ENCODE data around the gene TP53RK. TPM values are rescaled to one million over a fixed set of nuclear protein-coding genes. Genes with fewer than 3 reads are reported as not detected.

Gene TP53RK
- total RNA-seq, 1 donor from 2014 or later, result 15.9 TPM

DNA sequence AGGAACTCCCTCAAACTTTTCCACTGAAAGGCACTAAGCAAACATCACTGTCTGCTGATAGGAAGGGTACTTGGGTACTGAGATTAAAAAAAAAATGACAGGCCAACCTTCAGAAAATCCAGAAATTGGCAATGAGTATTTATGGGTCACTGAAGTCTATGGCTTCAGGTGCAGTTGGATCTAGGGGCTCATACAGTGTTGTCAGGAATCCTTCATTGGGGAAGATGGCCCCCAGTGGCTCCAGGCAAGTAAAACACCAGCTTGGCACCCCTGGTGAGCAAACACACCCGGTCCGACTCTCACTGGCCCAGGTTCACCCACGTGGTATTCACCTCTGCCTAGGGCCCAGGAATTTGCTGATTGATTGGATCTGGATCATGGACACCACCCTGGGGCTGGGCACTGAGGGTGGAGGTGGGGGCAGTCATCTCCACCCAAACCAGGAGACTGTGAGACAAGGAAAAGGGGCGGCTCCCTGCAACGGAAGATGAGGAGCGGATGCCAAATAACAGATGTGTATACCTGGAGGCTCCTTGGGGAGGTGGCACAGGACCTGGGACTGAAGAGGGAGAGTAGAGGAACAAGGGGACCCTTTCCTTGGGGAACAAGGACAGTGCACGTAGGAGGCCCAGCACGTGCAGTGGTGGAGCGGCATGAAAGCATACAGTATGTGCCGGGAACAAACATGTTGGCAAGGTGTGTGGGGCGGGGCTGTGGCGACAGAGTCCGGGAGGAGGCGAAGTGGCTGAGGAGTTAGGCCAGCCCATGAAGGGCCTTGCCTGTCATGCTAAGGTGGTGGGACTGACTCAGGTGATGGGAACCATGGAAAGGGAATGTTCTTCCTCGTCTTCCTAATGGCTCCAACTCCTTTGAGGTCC, 25.0 kb upstream of the TP53RK start:
- Histone ChIP-seq H3K4me1 (peaks cover 23% of the 10 kb centered on the region), H4K20me1 (ENCODE audit: low read depth) (no peaks in the 10 kb centered on the region), H2AFZ (replicated peaks) (no peak overlapping the region), H3K27me3 (no peaks in the 10 kb centered on the region), H3K4me3 (no peak overlapping the region), H3K4me2 (no peak overlapping the region), H3K79me2 (ENCODE audit: low read depth) (no peaks in the 10 kb centered on the region), H3K9ac (no peak overlapping the region), H3K27ac (no peak overlapping the region), H3K36me3 (no peaks in the 10 kb centered on the region), H3F3A (ENCODE audit: low read depth) (peaks cover 4% of the 10 kb centered on the region), H3K9me3 (ENCODE audit: low read depth) (no peaks in the 10 kb centered on the region)
- peak overlapping the region; percentile 28 for H3K27ac Mint-ChIP-seq
- peaks cover 2% of the 10 kb centered on the region for H3K27me3 Mint-ChIP-seq (ENCODE audit: insufficient read depth, low read depth)
- H3K4me1 Mint-ChIP-seq, result peaks cover 32% of the 10 kb centered on the region
- no peaks in the 10 kb centered on the region for H3K9me3 Mint-ChIP-seq
- DNase-seq (ENCODE audit: low spot score), result no peak
- peaks cover 9% of the 10 kb centered on the region for H3K36me3 Mint-ChIP-seq
- H3K4me3 Mint-ChIP-seq, result peak overlapping the region; percentile 33
- TF ChIP-seq EZH2 (IDR thresholded peaks at IDR 0.05) (no peak), CTCF (IDR thresholded peaks at IDR 0.05) (no peak), EZH2phosphoT487 (IDR thresholded peaks at IDR 0.05) (no peak)

- no peak overlapping the region for H3K9ac ChIP-seq
- H3K4me3 ChIP-seq, result no peak overlapping the region
- peak; percentile 52 for DNase-seq (ENCODE audit: low spot score)
- H3K27me3 Mint-ChIP-seq (ENCODE audit: insufficient read depth, low read depth), result peaks cover 5% of the 10 kb centered on the region
- peaks cover 41% of the 10 kb centered on the region for H3K4me1 Mint-ChIP-seq
- no peaks in the 10 kb centered on the region for H3K79me2 ChIP-seq (ENCODE audit: low read depth)
- H3K36me3 ChIP-seq, result no peaks in the 10 kb centered on the region
- no peak overlapping the region for H3K27ac Mint-ChIP-seq
- no peaks in the 10 kb centered on the region for H3K27me3 ChIP-seq
- peaks cover 7% of the 10 kb centered on the region for H3K36me3 Mint-ChIP-seq
- peaks cover 17% of the 10 kb centered on the region for H3F3A ChIP-seq (ENCODE audit: low read depth)
- H3K27ac ChIP-seq, result no peak overlapping the region
- H2AFZ ChIP-seq (replicated peaks), result no peak overlapping the region
- no peak for TF ChIP-seq EZH2 (IDR thresholded peaks at IDR 0.05)
- no peak for TF ChIP-seq CTCF (IDR thresholded peaks at IDR 0.05)
- no peak for TF ChIP-seq EZH2phosphoT487 (IDR thresholded peaks at IDR 0.05)
- peaks cover 27% of the 10 kb centered on the region for H3K4me1 ChIP-seq
- no peaks in the 10 kb centered on the region for H4K20me1 ChIP-seq (ENCODE audit: low read depth)
- H3K9me3 Mint-ChIP-seq, result peaks cover 2% of the 10 kb centered on the region
- no peaks in the 10 kb centered on the region for H3K9me3 ChIP-seq (ENCODE audit: low read depth)
- peak overlapping the region; percentile 34 for H3K4me2 ChIP-seq
- H3K4me3 Mint-ChIP-seq, result no peak overlapping the region
Measured at GRCh38 chr20:46712056-46712636, 22.9 kb upstream of the TP53RK start.

DNA sequence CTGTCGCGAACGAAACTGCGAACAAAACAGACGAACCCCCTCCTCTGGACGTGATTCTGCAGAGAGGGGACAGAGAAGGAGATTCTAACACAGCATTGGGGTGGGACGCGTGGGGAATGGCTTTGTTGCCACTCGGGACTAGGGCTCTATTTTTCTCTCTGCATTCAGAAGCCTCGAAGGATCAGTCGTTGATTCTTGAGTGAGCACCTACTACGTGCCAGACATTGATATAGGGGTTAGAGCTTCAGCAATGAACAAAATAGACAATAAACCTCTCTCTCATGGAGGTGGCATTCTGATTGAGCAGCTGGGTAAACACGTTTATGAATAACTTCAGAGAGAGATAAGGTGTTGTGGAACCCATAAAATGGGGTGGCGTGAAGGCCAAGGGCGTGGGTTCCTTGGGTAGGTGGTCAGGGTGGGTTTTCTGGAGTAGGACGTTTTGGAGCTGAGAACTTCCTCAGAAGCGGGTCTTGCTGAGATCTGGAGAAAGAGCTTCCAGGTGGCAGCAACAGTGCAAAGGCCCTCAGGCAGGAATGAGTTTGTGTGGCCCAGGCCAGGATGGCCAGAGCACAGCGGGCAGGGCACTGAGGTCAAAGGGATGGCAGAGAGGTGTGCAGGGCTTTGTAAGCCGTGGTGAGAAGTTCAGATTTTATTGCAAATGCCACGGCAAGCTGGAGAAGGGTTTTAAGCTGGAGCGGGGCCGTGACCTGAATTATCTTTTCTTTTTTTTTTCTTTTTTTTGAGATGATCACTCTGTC, 21.1 kb upstream of the TP53RK start:
- peak overlapping the region; percentile 91 for H2AFZ ChIP-seq (replicated peaks)
- H3K27me3 Mint-ChIP-seq (ENCODE audit: insufficient read depth, low read depth), result peaks cover 7% of the 10 kb centered on the region
- TF ChIP-seq EZH2 (IDR thresholded peaks at IDR 0.05) (no peak), EZH2phosphoT487 (IDR thresholded peaks at IDR 0.05) (no peak), CTCF (IDR thresholded peaks at IDR 0.05) (no peak)

More for the DNA sequence above, 21.1 kb upstream of the TP53RK start:
- Histone ChIP-seq H4K20me1 (ENCODE audit: low read depth) (no peaks in the 10 kb centered on the region), H3K79me2 (ENCODE audit: low read depth) (no peaks in the 10 kb centered on the region), H3K4me3 (peak overlapping the region; percentile 60), H3K36me3 (no peaks in the 10 kb centered on the region), H3K27ac (no peak overlapping the region), H3F3A (ENCODE audit: low read depth) (peaks cover 17% of the 10 kb centered on the region), H3K9ac (peak overlapping the region; percentile 5), H3K4me1 (peaks cover 23% of the 10 kb centered on the region), H3K4me2 (peak overlapping the region; percentile 91), H3K27me3 (no peaks in the 10 kb centered on the region), H3K9me3 (ENCODE audit: low read depth) (peaks cover 5% of the 10 kb centered on the region)
- Mint-ChIP-seq H3K4me1 (peaks cover 40% of the 10 kb centered on the region), H3K4me3 (peak overlapping the region; percentile 91), H3K36me3 (peaks cover 7% of the 10 kb centered on the region), H3K9me3 (peaks cover 7% of the 10 kb centered on the region), H3K27ac (peak overlapping the region; percentile 95)
- DNase-seq (ENCODE audit: low spot score), result no peak

All from neural progenitor cell (in vitro differentiated cells).